ENCODE measurements around the gene NDOR1. TPM values are rescaled to one million over a fixed set of nuclear protein-coding genes. Genes with fewer than 3 reads are reported as not detected.
A peak's percentile ranks its signal among the peaks of the same experiment; 100 is the strongest.

The NDOR1 gene
- total and polyA plus RNA-seq, 2 of the 8 experiments (the other 6 are each of a cell fraction or from before 2014, with no cell fraction given): 25.7 to 32.3 TPM

DNA sequence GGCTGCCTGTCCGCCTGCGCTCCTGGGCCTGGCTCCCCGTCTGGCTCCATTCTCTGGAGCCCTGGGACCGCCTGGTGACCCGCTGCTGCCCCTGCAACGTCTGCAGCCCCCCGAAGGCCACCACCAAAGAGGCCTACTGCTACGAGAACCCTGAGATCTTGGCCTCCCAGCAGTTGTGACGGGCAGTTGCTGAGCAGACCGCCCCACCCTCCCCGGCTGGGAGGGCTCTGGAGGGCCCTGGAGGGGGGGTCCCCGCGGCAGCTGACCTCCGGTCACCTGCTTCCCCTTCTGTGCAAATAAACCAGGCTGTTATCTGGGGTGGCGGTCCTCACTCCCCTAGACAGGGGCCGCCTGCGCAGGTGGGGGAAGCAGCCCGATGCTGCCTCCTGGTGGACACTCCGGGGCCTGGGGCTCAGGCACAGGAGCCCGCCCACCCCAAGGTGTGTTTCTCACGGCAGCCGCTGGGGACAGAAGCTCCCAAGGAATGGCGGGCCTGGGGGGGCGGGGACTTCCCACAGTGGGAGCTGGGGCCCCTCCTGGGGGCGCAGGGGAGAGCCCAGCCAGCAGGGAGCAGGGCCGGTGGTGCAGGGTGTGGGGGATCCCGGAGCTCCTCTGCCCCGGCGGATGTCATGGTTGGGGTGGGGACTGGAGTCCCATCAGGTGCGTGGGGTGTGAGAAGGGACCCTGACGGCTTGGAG is 30.9 kb downstream of the NDOR1 start (continued):
- TF ChIP-seq, protein P1, sequence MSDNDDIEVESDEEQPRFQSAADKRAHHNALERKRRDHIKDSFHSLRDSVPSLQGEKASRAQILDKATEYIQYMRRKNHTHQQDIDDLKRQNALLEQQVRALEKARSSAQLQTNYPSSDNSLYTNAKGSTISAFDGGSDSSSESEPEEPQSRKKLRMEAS (IDR thresholded peaks at IDR 0.05): peak; percentile 58
- TF ChIP-seq EP300 (IDR thresholded peaks at IDR 0.05; ENCODE audit: borderline replicate concordance in 1 of 2, low read depth in 2 of 2, low read length in 2 of 2): no peak
- peak; percentile 72 to 82 for TF ChIP-seq RAD21 (IDR thresholded peaks at IDR 0.05 in 1 of 2, conservative IDR thresholded peaks at IDR 0.05 in 1 of 2; ENCODE audit: low read depth in 2 of 2, low read length in 2 of 2)
- TF ChIP-seq KDM5A (IDR thresholded peaks at IDR 0.05; ENCODE audit: low read length): no peak
- TF ChIP-seq SIN3A (conservative IDR thresholded peaks at IDR 0.05 in 1 of 2, IDR thresholded peaks at IDR 0.05 in 1 of 2; ENCODE audit: low read depth in 1 of 2, low read length in 2 of 2): peak in 1 of 2 experiments; percentile 34; a peak in 1 of 4 replicates
- TF ChIP-seq POLR2AphosphoS5 (IDR thresholded peaks at IDR 0.05; ENCODE audit: low read depth, low read length): no peak
- TF ChIP-seq TAF1 (IDR thresholded peaks at IDR 0.05; ENCODE audit: low read depth, low read length): no peak
- peak; percentile 41 for TF ChIP-seq NRF1 (IDR thresholded peaks at IDR 0.05; ENCODE audit: low read depth, low read length)
- no peak; the same call in 1 of the 2 replicates for TF ChIP-seq TEAD4 (IDR thresholded peaks at IDR 0.05; ENCODE audit: low read depth, low read length)
- TF ChIP-seq TCF12 (IDR thresholded peaks at IDR 0.05; ENCODE audit: low read depth, low read length): no peak
- no peak for TF ChIP-seq POU5F1 (IDR thresholded peaks at IDR 0.05; ENCODE audit: low read depth, low read length)
- TF ChIP-seq RFX5 (IDR thresholded peaks at IDR 0.05; ENCODE audit: borderline replicate concordance, low read depth, low read length): no peak
- no peak for TF ChIP-seq FOSL1 (IDR thresholded peaks at IDR 0.05; ENCODE audit: insufficient read depth, low read depth, low read length)
- 0 out of 2 replicates have a peak, but pooled peaks have one; percentile 15 for TF ChIP-seq CHD2 (IDR thresholded peaks at IDR 0.05; ENCODE audit: low read length)
- peak; percentile 73; the same call in 1 of the 2 replicates for TF ChIP-seq GABPA (IDR thresholded peaks at IDR 0.05; ENCODE audit: borderline replicate concordance, insufficient read depth, low read length)
- no peak for TF ChIP-seq EZH2 (IDR thresholded peaks at IDR 0.05; ENCODE audit: low read depth, low read length, severe bottlenecking)
- TF ChIP-seq CEBPB (IDR thresholded peaks at IDR 0.05; ENCODE audit: low read depth, low read length): no peak
- TF ChIP-seq SIX5 (IDR thresholded peaks at IDR 0.05; ENCODE audit: low read depth, low read length): no peak
- peak; percentile 26; the same call in 1 of the 2 replicates for TF ChIP-seq CREB1 (IDR thresholded peaks at IDR 0.05)
- 0 out of 4 replicates have a peak, but pooled peaks of 1 of the 2 experiments have one; percentile 56 for TF ChIP-seq HDAC2 (IDR thresholded peaks at IDR 0.05; ENCODE audit: borderline replicate concordance in 1 of 2, low read depth in 2 of 2, low read length in 2 of 2)
- TF ChIP-seq, protein P2, sequence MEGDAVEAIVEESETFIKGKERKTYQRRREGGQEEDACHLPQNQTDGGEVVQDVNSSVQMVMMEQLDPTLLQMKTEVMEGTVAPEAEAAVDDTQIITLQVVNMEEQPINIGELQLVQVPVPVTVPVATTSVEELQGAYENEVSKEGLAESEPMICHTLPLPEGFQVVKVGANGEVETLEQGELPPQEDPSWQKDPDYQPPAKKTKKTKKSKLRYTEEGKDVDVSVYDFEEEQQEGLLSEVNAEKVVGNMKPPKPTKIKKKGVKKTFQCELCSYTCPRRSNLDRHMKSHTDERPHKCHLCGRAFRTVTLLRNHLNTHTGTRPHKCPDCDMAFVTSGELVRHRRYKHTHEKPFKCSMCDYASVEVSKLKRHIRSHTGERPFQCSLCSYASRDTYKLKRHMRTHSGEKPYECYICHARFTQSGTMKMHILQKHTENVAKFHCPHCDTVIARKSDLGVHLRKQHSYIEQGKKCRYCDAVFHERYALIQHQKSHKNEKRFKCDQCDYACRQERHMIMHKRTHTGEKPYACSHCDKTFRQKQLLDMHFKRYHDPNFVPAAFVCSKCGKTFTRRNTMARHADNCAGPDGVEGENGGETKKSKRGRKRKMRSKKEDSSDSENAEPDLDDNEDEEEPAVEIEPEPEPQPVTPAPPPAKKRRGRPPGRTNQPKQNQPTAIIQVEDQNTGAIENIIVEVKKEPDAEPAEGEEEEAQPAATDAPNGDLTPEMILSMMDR (IDR thresholded peaks at IDR 0.05; ENCODE audit: control extremely low read depth in 1 of 3, insufficient read depth in 1 of 3, low read depth in 1 of 3, low read length in 3 of 3): peak in 2 of 3 experiments; percentile 95 to 99; a peak in 3 of 4 replicates

Data from H1 (cell line).